GM03348 (cell line): ENCODE results near the gene JARID2.
"Not testable (repeated sequence)": the region's sequence is repeated elsewhere in the genome, so short reads cannot be mapped to it uniquely, and the experiment has no call there.

Experiments used
- DNase-seq: peaks from one replicate; pipeline ENCODE4 v3.0.0; 2012; ENCODE audit warnings: low spot score

The JARID2 gene

GRCh38 chr6:15309611-15310283 lies 63.9 kb downstream of the JARID2 start:
- DNase-seq = no peak

GRCh38 chr6:15310680-15311079 lies 64.8 kb downstream of the JARID2 start:
- DNase-seq = peak; percentile 54

- DNase-seq = peak; percentile 34
Measured at GRCh38 chr6:15312500-15312899, 66.6 kb downstream of the JARID2 start.

- no peak for DNase-seq
Measured at GRCh38 chr6:15313367-15313766, 67.5 kb downstream of the JARID2 start.

- DNase-seq = no peak
Measured at GRCh38 chr6:15316754-15317153, 70.9 kb downstream of the JARID2 start.

GRCh38 chr6:15317251-15317650 lies 71.4 kb downstream of the JARID2 start:
- no peak for DNase-seq

GRCh38 chr6:15317934-15318902 lies 72.3 kb downstream of the JARID2 start:
- DNase-seq = no peak

- DNase-seq = no peak
Measured at GRCh38 chr6:15319677-15320076, 73.8 kb downstream of the JARID2 start.

- DNase-seq = no peak
Measured at GRCh38 chr6:15320693-15321092, 74.8 kb downstream of the JARID2 start.

GRCh38 chr6:15322184-15322583 lies 76.3 kb downstream of the JARID2 start:
- no peak for DNase-seq

GRCh38 chr6:15322781-15323536 lies 77.1 kb downstream of the JARID2 start:
- DNase-seq = peak; percentile 38

GRCh38 chr6:15323611-15324010 lies 77.7 kb downstream of the JARID2 start:
- DNase-seq = not testable (repeated sequence)

GRCh38 chr6:15324427-15324985 lies 78.6 kb downstream of the JARID2 start:
- no peak for DNase-seq

GRCh38 chr6:15325540-15325955 lies 79.7 kb downstream of the JARID2 start:
- no peak for DNase-seq

- no peak for DNase-seq
Measured at GRCh38 chr6:15326067-15326614, 80.3 kb downstream of the JARID2 start.

GRCh38 chr6:15327271-15327670 lies 81.4 kb downstream of the JARID2 start:
- DNase-seq = no peak

- peak; percentile 92 for DNase-seq
Measured at GRCh38 chr6:15329197-15329671, 83.4 kb downstream of the JARID2 start.

- DNase-seq = peak; percentile 39
Measured at GRCh38 chr6:15330174-15330944, 84.5 kb downstream of the JARID2 start.

- DNase-seq = no peak
Measured at GRCh38 chr6:15331143-15331542, 85.3 kb downstream of the JARID2 start.

- no peak for DNase-seq
Measured at GRCh38 chr6:15331629-15332251, 85.9 kb downstream of the JARID2 start.
